GM21367 (cell line): ENCODE measurements around the gene RASSF3.
"Not testable (repeated sequence)": the region's sequence is repeated elsewhere in the genome, so short reads cannot be mapped to it uniquely, and the experiment has no call there.

Experiments
- ATAC-seq: cut with Tn5 transposase; IDR thresholded peaks from one replicate; pipeline ENCODE4 v1.9.1; 2021; ENCODE audit not compliant: unreplicated experiment

The RASSF3 gene

GRCh38 chr12:64631197-64631596, 20.9 kb downstream of the RASSF3 start:
- ATAC-seq, result no peak

GRCh38 chr12:64633011-64633939, 23.0 kb downstream of the RASSF3 start:
- ATAC-seq, result no peak

GRCh38 chr12:64633940-64634337, 23.6 kb downstream of the RASSF3 start:
- no peak for ATAC-seq

- no peak for ATAC-seq
These were observed 24.3 kb downstream of the RASSF3 start for GRCh38 chr12:64634508-64635092.

- ATAC-seq, result no peak
These were observed 25.2 kb downstream of the RASSF3 start for GRCh38 chr12:64635356-64635998.

- no peak for ATAC-seq
These were observed 26.6 kb downstream of the RASSF3 start for GRCh38 chr12:64636856-64637255.

- no peak for ATAC-seq
These were observed 29.2 kb downstream of the RASSF3 start for GRCh38 chr12:64639466-64639865.

GRCh38 chr12:64646318-64646717, 36.0 kb downstream of the RASSF3 start:
- no peak for ATAC-seq

- no peak for ATAC-seq
These were observed 39.2 kb downstream of the RASSF3 start for GRCh38 chr12:64649487-64649886.

GRCh38 chr12:64650762-64651161, 40.5 kb downstream of the RASSF3 start:
- ATAC-seq, result no peak

GRCh38 chr12:64652346-64652745, 42.1 kb downstream of the RASSF3 start:
- ATAC-seq, result no peak

GRCh38 chr12:64653123-64653522, 42.8 kb downstream of the RASSF3 start:
- ATAC-seq, result no peak

GRCh38 chr12:64653907-64654306, 43.6 kb downstream of the RASSF3 start:
- not testable (repeated sequence) for ATAC-seq

- no peak for ATAC-seq
These were observed 44.8 kb downstream of the RASSF3 start for GRCh38 chr12:64655141-64655540.

- ATAC-seq, result no peak
These were observed 46.1 kb downstream of the RASSF3 start for GRCh38 chr12:64656429-64656828.

GRCh38 chr12:64658892-64659481, 48.7 kb downstream of the RASSF3 start:
- ATAC-seq, result no peak

- peak; percentile 42 for ATAC-seq
These were observed 50.1 kb downstream of the RASSF3 start for GRCh38 chr12:64660237-64661018.

- ATAC-seq, result no peak
These were observed 52.7 kb downstream of the RASSF3 start for GRCh38 chr12:64663015-64663414.

GRCh38 chr12:64665514-64665913, 55.2 kb downstream of the RASSF3 start:
- peak; percentile 35 for ATAC-seq

GRCh38 chr12:64666054-64666914, 56.0 kb downstream of the RASSF3 start:
- peak; percentile 35 for ATAC-seq
